Uterus (tissue), 2 donors: ENCODE results near the gene SLC35A4.

ENCODE experiments used
- CTCF ChIP-seq, 4 experiments: fragments of 200-600 bp in 2 of 4; fragments of 450-650 bp in 2 of 4; sonication (generic) in 2 of 4; IDR thresholded peaks; one replicate each; pipeline ENCODE4 v1.5.1; 2016 to 2019; ENCODE audit warnings: antibody characterized with exemption in 4 of 4, mild to moderate bottlenecking in 2 of 4, moderate library complexity in 1 of 4
- POLR2A ChIP-seq, 2 donors: fragments of 450-650 bp; IDR thresholded peaks; one replicate each; pipeline ENCODE4 v1.6.1; 2016; ENCODE audit warnings: antibody characterized with exemption in 2 of 2, mild to moderate bottlenecking in 1 of 2, moderate library complexity in 1 of 2

GRCh38 chr5:140547508-140548299, 16.9 kb upstream of the SLC35A4 start, which contains the start of gene EIF4EBP3:
- TF ChIP-seq CTCF (IDR thresholded peaks at IDR 0.05) (peak; percentile 16 to 86 (median 74)), POLR2A (IDR thresholded peaks at IDR 0.05) (peak; percentile 87 to 94)
